Endometrial microvascular endothelial cells (primary cell): ENCODE measurements around the gene HVCN1. TPM values are rescaled to one million over a fixed set of nuclear protein-coding genes. Genes with fewer than 3 reads are reported as not detected.

Experiments
- total RNA-seq: library from RNA; depleted of rRNA; stranded (reverse); fragments of >200 nt; gene quantifications from one replicate; pipeline ENCODE4 v1.2.3, GENCODE V29; 2015; ENCODE audit errors: inconsistent ontology term

Gene HVCN1
- total RNA-seq, 1 donor from 2014 or later: 9.2 TPM

Other genes with a start within 250 kb of the HVCN1 start
- 1,067 TPM for gene ARPC3, start 238.8 kb downstream of the HVCN1 start, total RNA-seq
- 21.1 TPM for gene GPN3, start 220.9 kb downstream of the HVCN1 start, total RNA-seq
- gene FAM216A, start 220.3 kb downstream of the HVCN1 start, total RNA-seq: 16.7 TPM
- 134 TPM for gene VPS29, start 187.0 kb downstream of the HVCN1 start, total RNA-seq
- 0.19 TPM for gene RAD9B, start 186.8 kb downstream of the HVCN1 start, total RNA-seq
- 11.3 TPM for gene PPTC7, start 105.8 kb downstream of the HVCN1 start, total RNA-seq
- gene TCTN1, start 75.0 kb downstream of the HVCN1 start, total RNA-seq: 19.3 TPM
- 203 TPM for gene PPP1CC, start 53.8 kb upstream of the HVCN1 start, total RNA-seq
- gene CCDC63, start 157.9 kb upstream of the HVCN1 start, total RNA-seq: not detected
- not detected for gene MYL2, start 231.5 kb upstream of the HVCN1 start, total RNA-seq